H1 (cell line): ENCODE measurements around the gene SIK3. TPM values are rescaled to one million over a fixed set of nuclear protein-coding genes. Genes with fewer than 3 reads are reported as not detected.

Source experiments
- CTCF ChIA-PET: fragments of 300-600 bp; sonication (Branson Sonifier 250); formaldehyde crosslinking; loops from one replicate; lab custom pipeline; 2021; ENCODE audit not compliant: partially characterized antibody; lab: Charles Lee
- POLR2A ChIA-PET: fragments of 300-600 bp; sonication (Branson Sonifier 250); formaldehyde crosslinking; loops from one replicate; lab custom pipeline; 2021; ENCODE audit warnings: inconsistent platforms; ENCODE audit not compliant: partially characterized antibody; lab: Charles Lee
- DNase-seq, 2 experiments: peaks; one replicate each; pipeline versions ENCODE4 v3.0.0 to v3.0.0-alpha.2; 2010 to 2022; ENCODE audit warnings: low spot score in 2 of 2, low read depth in 1 of 2, mixed read lengths in 1 of 2
- FAIRE-seq: peaks from 2 replicates; lab custom pipeline; 2011; peaks lifted over from hg19 to GRCh38; lab: Jason Lieb, UNC
- H2AFZ ChIP-seq: 2 replicates; pipeline ENCODE4 v1.8.1; 2012; ENCODE audit warnings: low read length, inconsistent platforms
- H2AK5ac ChIP-seq: 2 replicates; pipeline ENCODE4 v1.6.1; 2013; ENCODE audit warnings: low read depth, low read length
- H2BK120ac ChIP-seq: replicated peaks from 2 replicates; pipeline ENCODE3; 2013; ENCODE audit warnings: low read depth, low read length, inconsistent platforms
- H2BK12ac ChIP-seq: 2 replicates; pipeline ENCODE4 v1.6.1; 2013; ENCODE audit warnings: low read depth, low read length
- H2BK15ac ChIP-seq: 2 replicates; pipeline ENCODE4 v1.6.1; 2013; ENCODE audit warnings: low read length
- H2BK20ac ChIP-seq: 2 replicates; pipeline ENCODE4 v1.6.1; 2013; ENCODE audit warnings: low read length
- H2BK5ac ChIP-seq: 2 replicates; pipeline ENCODE4 v1.6.1; 2013; ENCODE audit warnings: low read depth, low read length
- H3K14ac ChIP-seq: 2 replicates; pipeline ENCODE4 v1.6.1; 2013; ENCODE audit warnings: inconsistent platforms; ENCODE audit not compliant: insufficient read length
- H3K18ac ChIP-seq: 2 replicates; pipeline ENCODE4 v1.6.1; 2013; ENCODE audit warnings: low read length; ENCODE audit errors: extremely low read depth
- H3K23ac ChIP-seq: 2 replicates; pipeline ENCODE4 v1.6.1; 2013; ENCODE audit warnings: inconsistent platforms; ENCODE audit not compliant: insufficient read length
- H3K23me2 ChIP-seq: 2 replicates; pipeline ENCODE4 v1.6.1; 2013; ENCODE audit warnings: low read depth, low read length
- H3K27ac ChIP-seq: 2 replicates; pipeline ENCODE4 v1.6.1; 2011; ENCODE audit warnings: low read depth, low read length, inconsistent platforms
- H3K27me3 ChIP-seq, 4 experiments: replicated peaks in 1 of 4; 1 replicate in 1 of 4; 2 replicates in 3 of 4; pipeline versions ENCODE4 v1.6.1 to v1.8.1; 2011 to 2013; ENCODE audit warnings: low read length in 3 of 4, mild to moderate bottlenecking in 3 of 4, inconsistent platforms in 2 of 4, mixed read lengths in 2 of 4, moderate library complexity in 1 of 4; ENCODE audit not compliant: control insufficient read depth in 3 of 4, insufficient read depth in 3 of 4; ENCODE audit errors: extremely low read depth in 1 of 4
- H3K36me3 ChIP-seq, 4 experiments: 2 replicates each; pipeline versions ENCODE4 v1.6.1 to v1.8.1; 2011 to 2013; ENCODE audit warnings: mild to moderate bottlenecking in 4 of 4, low read length in 3 of 4, moderate library complexity in 2 of 4, control low read depth in 1 of 4, inconsistent platforms in 1 of 4; ENCODE audit not compliant: insufficient read depth in 4 of 4, control insufficient read depth in 2 of 4
- H3K4ac ChIP-seq: replicated peaks from 2 replicates; pipeline ENCODE3; 2013; ENCODE audit warnings: low read length, low read depth, mixed read lengths, inconsistent platforms; ENCODE audit not compliant: insufficient read length
- H3K4me1 ChIP-seq, 4 experiments: replicated peaks in 1 of 4; 1 replicate in 1 of 4; 2 replicates in 3 of 4; pipeline versions ENCODE4 v1.6.1 to v1.8.1; 2011 to 2013; ENCODE audit warnings: low read length in 3 of 4, inconsistent platforms in 2 of 4, mixed read lengths in 1 of 4; ENCODE audit not compliant: insufficient read depth in 4 of 4, control insufficient read depth in 3 of 4
- H3K4me2 ChIP-seq, 2 experiments: 2 replicates each; pipeline versions ENCODE4 v1.6.1 to v1.8.1; 2011 to 2013; ENCODE audit warnings: low read depth in 2 of 2, low read length in 2 of 2, control low read depth in 1 of 2, inconsistent platforms in 1 of 2, mild to moderate bottlenecking in 1 of 2; ENCODE audit not compliant: insufficient read depth in 1 of 2
- H3K4me3 ChIP-seq, 4 experiments: fragments of 200-600, 300-600 bp in 1 of 4; sonication (generic), shearing (Covaris generic), sonication (Bioruptor Twin) in 1 of 4; 2 replicates each; pipeline versions ENCODE4 v1.5.1 to v1.8.1; 2011 to 2016; ENCODE audit warnings: low read length in 4 of 4, low read depth in 3 of 4, control low read depth in 2 of 4, inconsistent platforms in 2 of 4, mild to moderate bottlenecking in 2 of 4, mixed read lengths in 1 of 4, moderate library complexity in 1 of 4; ENCODE audit not compliant: insufficient read depth in 2 of 4; ENCODE audit errors: extremely low read depth in 1 of 4
- H3K56ac ChIP-seq: replicated peaks from 2 replicates; pipeline ENCODE3; 2013; ENCODE audit warnings: low read depth, mild to moderate bottlenecking, mixed read lengths, low read length, inconsistent platforms; ENCODE audit not compliant: insufficient read length
- H3K79me1 ChIP-seq: 2 replicates; pipeline ENCODE4 v1.6.1; 2013; ENCODE audit warnings: low read depth, low read length, control low read depth
- H3K79me2 ChIP-seq, 2 experiments: 2 replicates each; pipeline versions ENCODE4 v1.6.1 to v1.8.1; 2012 to 2013; ENCODE audit warnings: low read length in 2 of 2, mild to moderate bottlenecking in 2 of 2, inconsistent platforms in 1 of 2; ENCODE audit not compliant: insufficient read depth in 2 of 2, control insufficient read depth in 1 of 2
- H3K9ac ChIP-seq, 4 experiments: replicated peaks in 1 of 4; 1 replicate in 1 of 4; 2 replicates in 3 of 4; pipeline versions ENCODE4 v1.6.1 to v1.8.1; 2011 to 2013; ENCODE audit warnings: low read depth in 3 of 4, low read length in 3 of 4, control low read depth in 2 of 4, mild to moderate bottlenecking in 2 of 4, moderate library complexity in 2 of 4, inconsistent platforms in 1 of 4; ENCODE audit errors: extremely low read depth in 1 of 4
- H3K9me3 ChIP-seq, 2 experiments: 2 replicates each; pipeline versions ENCODE4 v1.6.1 to v1.8.1; 2012 to 2013; ENCODE audit warnings: mild to moderate bottlenecking in 2 of 2, moderate library complexity in 2 of 2, control low read depth in 1 of 2, inconsistent platforms in 1 of 2, low read depth in 1 of 2, low read length in 1 of 2, mixed read lengths in 1 of 2; ENCODE audit not compliant: insufficient read depth in 2 of 2
- H4K20me1 ChIP-seq, 2 experiments: replicated peaks in 1 of 2; 2 replicates each; pipeline versions ENCODE3 to v1.8.1; 2011 to 2013; ENCODE audit warnings: inconsistent platforms in 2 of 2, low read length in 2 of 2, mild to moderate bottlenecking in 1 of 2; ENCODE audit not compliant: insufficient read depth in 2 of 2, control insufficient read depth in 1 of 2
- H4K5ac ChIP-seq: 2 replicates; pipeline ENCODE4 v1.6.1; 2013; ENCODE audit warnings: low read length, low read depth, mixed read lengths, inconsistent platforms; ENCODE audit not compliant: insufficient read length
- H4K8ac ChIP-seq: 2 replicates; pipeline ENCODE4 v1.8.0; 2013; ENCODE audit warnings: mild to moderate bottlenecking, moderate library complexity, low read length, inconsistent platforms; ENCODE audit not compliant: insufficient read depth; ENCODE audit errors: extremely low read depth
- H4K91ac ChIP-seq: replicated peaks from 2 replicates; pipeline ENCODE3; 2013; ENCODE audit warnings: low read length, mixed read lengths, inconsistent platforms; ENCODE audit not compliant: insufficient read length
- BCL11A ChIP-seq, 2 experiments: IDR thresholded peaks; one replicate each; pipeline ENCODE4 v1.6.1; 2011; ENCODE audit warnings: low read depth in 2 of 2, low read length in 2 of 2, mild to moderate bottlenecking in 2 of 2
- CBX8 ChIP-seq: fragments of 300-800, 300-1000 bp; sonication (generic); IDR thresholded peaks from 2 replicates; pipeline ENCODE4 v1.7.1; 2016; ENCODE audit warnings: low read depth, low read length, borderline replicate concordance
- CEBPB ChIP-seq: IDR thresholded peaks from 2 replicates; pipeline ENCODE4 v1.6.1; 2012; ENCODE audit warnings: low read depth, low read length
- EP300 ChIP-seq, 2 experiments: IDR thresholded peaks; 1 replicate in 1 of 2; 2 replicates in 1 of 2; pipeline ENCODE4 v1.6.1; 2011 to 2012; ENCODE audit warnings: low read depth in 2 of 2, low read length in 2 of 2, mild to moderate bottlenecking in 2 of 2, borderline replicate concordance in 1 of 2, inconsistent platforms in 1 of 2, moderate library complexity in 1 of 2
- HDAC2 ChIP-seq, 2 experiments: fragments of 300-600 bp in 1 of 2; sonication (generic) in 1 of 2; IDR thresholded peaks; 2 replicates each; pipeline ENCODE4 v1.6.1; 2011 to 2012; ENCODE audit warnings: low read depth in 2 of 2, low read length in 2 of 2, mild to moderate bottlenecking in 2 of 2, moderate library complexity in 2 of 2, borderline replicate concordance in 1 of 2, inconsistent platforms in 1 of 2
- PHF8 ChIP-seq: fragments of 200-600 bp; sonication (generic); conservative IDR thresholded peaks from 2 replicates; pipeline ENCODE4 v1.7.1; 2012; ENCODE audit warnings: low read depth, mild to moderate bottlenecking, inconsistent platforms, low read length, moderate library complexity
- POLR2A ChIP-seq, 2 experiments: IDR thresholded peaks; 1 replicate in 1 of 2; 2 replicates in 1 of 2; pipeline ENCODE4 v1.6.1; 2011; ENCODE audit warnings: low read depth in 2 of 2, low read length in 2 of 2, mild to moderate bottlenecking in 2 of 2; ENCODE audit errors: control extremely low read depth in 1 of 2
- SIRT6 ChIP-seq: IDR thresholded peaks from one replicate; pipeline ENCODE4 v1.7.1; 2012; ENCODE audit warnings: low read length, inconsistent platforms
- SP2 ChIP-seq: IDR thresholded peaks from 2 replicates; pipeline ENCODE4 v1.6.1; 2012; ENCODE audit warnings: mild to moderate bottlenecking, low read length, inconsistent platforms
- WGBS, 2 experiments: shearing (Covaris generic) in 1 of 2; methylation state at CpG; one replicate each; pipeline versions ENCODE4 v1.1.6 to v1.1.7; 2013 to 2015; ENCODE audit warnings: low lambda C conversion rate in 2 of 2, mixed read lengths in 2 of 2, inconsistent platforms in 1 of 2, low coverage in 1 of 2, missing lambda C conversion rate in 1 of 2; ENCODE audit not compliant: insufficient replicate concordance in 2 of 2, insufficient coverage in 1 of 2, insufficient read length in 1 of 2; ENCODE audit errors: extremely low coverage in 1 of 2, missing lambda C conversion rate in 1 of 2; 5-methylcytosine and 5-hydroxymethylcytosine counted together
- polyA plus RNA-seq, 7 experiments: library from polyadenylated mRNA; depleted of rRNA in 3 of 7; stranded (reverse) in 5 of 7; unstranded in 2 of 7; fragments of >200 nt in 5 of 7; fragments of 200-250 nt in 2 of 7; gene quantifications; 1 replicate in 5 of 7; 2 replicates in 1 of 7; 4 replicates in 1 of 7; pipeline versions ENCODE4 v1.2.1 to v1.2.3, GENCODE V29; 2011 to 2013; ENCODE audit warnings: missing spikeins in 2 of 7, mixed read lengths in 2 of 7
- total RNA-seq: library from RNA; stranded (reverse); fragmentation: NEBNext Ultra II Directional; extraction: Animal tissue kit (Norgen Biotek cat#: 25700); gene quantifications from 2 replicates; pipeline ENCODE4 v1.2.1, GENCODE V29; 2021
- TF ChIP-seq, protein P1 (sequence below): IDR thresholded peaks from 2 replicates; pipeline ENCODE4 v1.6.1; 2012; ENCODE audit warnings: inconsistent platforms

The SIK3 gene
- total and polyA plus RNA-seq, 2 of the 8 experiments (the other 6 are each of a cell fraction or from before 2014, with no cell fraction given) = 19.9 to 32.1 TPM

GRCh38 chr11:117057317-117057716 is 40.9 kb downstream of the SIK3 start:
- no peak overlapping the region for H3K14ac ChIP-seq
- H2BK120ac ChIP-seq = no peak overlapping the region
- no peak overlapping the region for H3K4me3 ChIP-seq
- no peak overlapping the region for H3K23ac ChIP-seq
- no peaks in the 10 kb centered on the region for H3K36me3 ChIP-seq
- H3K23me2 ChIP-seq = no peaks in the 10 kb centered on the region
- no peak overlapping the region for H3K27ac ChIP-seq
- H3K4ac ChIP-seq = no peak overlapping the region
- H2BK5ac ChIP-seq = no peak overlapping the region
- H3K56ac ChIP-seq = no peak overlapping the region
- WGBS, 2 experiments = 83% methylated on average over 5 of the region's 5 CpGs; no CpG with 5 or more reads in 1 of the 2 experiments
- H2AK5ac ChIP-seq = no peak overlapping the region
- H2AFZ ChIP-seq = no peak overlapping the region
- CTCF ChIA-PET = no interaction called here
- no peak overlapping the region for H4K91ac ChIP-seq
- no peak overlapping the region for H3K4me2 ChIP-seq
- H3K79me1 ChIP-seq = peaks cover 7% of the 10 kb centered on the region; the same call in 1 of the 2 replicates
- no peak overlapping the region for H2BK15ac ChIP-seq
- H3K27me3 ChIP-seq = no peaks in the 10 kb centered on the region
- POLR2A ChIA-PET = no interaction called here
- no peak overlapping the region for H4K8ac ChIP-seq
- FAIRE-seq = no peak
- no peak overlapping the region for H2BK20ac ChIP-seq
- H3K79me2 ChIP-seq = peaks cover 0 to 77% of the 10 kb centered on the region in 2 experiments; a peak in 3 of 4 replicates
- H4K20me1 ChIP-seq = peaks cover 3% of the 10 kb centered on the region in 2 experiments
- no peak overlapping the region for H3K9ac ChIP-seq
- no peak overlapping the region for H4K5ac ChIP-seq
- peaks cover 0 to 6% (median 0%) of the 10 kb centered on the region in 4 experiments; a peak in 1 of 7 replicates for H3K4me1 ChIP-seq
- no peak overlapping the region for H2BK12ac ChIP-seq
- H3K9me3 ChIP-seq = no peaks in the 10 kb centered on the region
- no peak overlapping the region for H3K18ac ChIP-seq
- TF ChIP-seq CBX8 = no peak
- TF ChIP-seq SP2 = no peak
- no peak for TF ChIP-seq SIRT6
- no peak for TF ChIP-seq POLR2A (IDR thresholded peaks at IDR 0.05; ENCODE audit: control extremely low read depth in 1 of 2, low read depth in 2 of 2, low read length in 2 of 2)
- TF ChIP-seq PHF8 = no peak
- no peak for TF ChIP-seq EP300 (IDR thresholded peaks at IDR 0.05; ENCODE audit: borderline replicate concordance in 1 of 2, low read depth in 2 of 2, low read length in 2 of 2)
- TF ChIP-seq HDAC2 (IDR thresholded peaks at IDR 0.05; ENCODE audit: borderline replicate concordance in 1 of 2, low read depth in 2 of 2, low read length in 2 of 2) = no peak
- TF ChIP-seq, protein P1, sequence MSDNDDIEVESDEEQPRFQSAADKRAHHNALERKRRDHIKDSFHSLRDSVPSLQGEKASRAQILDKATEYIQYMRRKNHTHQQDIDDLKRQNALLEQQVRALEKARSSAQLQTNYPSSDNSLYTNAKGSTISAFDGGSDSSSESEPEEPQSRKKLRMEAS = no peak
- TF ChIP-seq BCL11A (IDR thresholded peaks at IDR 0.05; ENCODE audit: low read depth in 2 of 2, low read length in 2 of 2) = no peak
- no peak for TF ChIP-seq CEBPB
- TF ChIP-seq, all 59 proteins: peak for 0
- no peak for DNase-seq
